CD4-positive, alpha-beta T cell (primary cell): Measurements from ENCODE around the gene DOCK6. TPM values are rescaled to one million over a fixed set of nuclear protein-coding genes. Genes with fewer than 3 reads are reported as not detected.

Source experiments
- ATAC-seq: fragments of 200-7000 bp; cut with Tn5 transposase; one replicate; pipeline ENCODE4 v1.10.0; 2022; ENCODE audit warnings: mild to moderate bottlenecking; ENCODE audit not compliant: poor library complexity
- CTCF ChIA-PET: fragments of 350-600 bp; sonication (Branson Sonifier 250); formaldehyde crosslinking; loops from one replicate; lab custom pipeline; 2021; ENCODE audit warnings: antibody characterized with exemption, inconsistent platforms; lab: Charles Lee
- POLR2A ChIA-PET: fragments of 350-600 bp; sonication (Branson Sonifier 250); formaldehyde crosslinking; loops from one replicate; lab custom pipeline; 2021; ENCODE audit warnings: antibody characterized with exemption, inconsistent platforms; lab: Charles Lee
- DNase-seq, 14 experiments: peaks; one replicate each; pipeline ENCODE4 v3.0.0-alpha.2; 2013 to 2020; ENCODE audit warnings: mixed read lengths in 2 of 14
- H3K27ac ChIP-seq, 2 donors: one replicate each; pipeline versions ENCODE4 v1.5.1 to v1.7.0; 2013; ENCODE audit warnings: low read length in 2 of 2, low read depth in 1 of 2, mild to moderate bottlenecking in 1 of 2
- H3K27me3 ChIP-seq, 2 experiments: 1 replicate in 1 of 2; 2 replicates in 1 of 2; pipeline versions ENCODE4 v1.6.1 to v1.7.0; 2013; ENCODE audit warnings: low read length in 2 of 2, control low read depth in 1 of 2, mild to moderate bottlenecking in 1 of 2, moderate library complexity in 1 of 2; ENCODE audit not compliant: insufficient read depth in 2 of 2, control insufficient read depth in 1 of 2
- H3K36me3 ChIP-seq: one replicate; pipeline ENCODE4 v1.6.1; 2013; ENCODE audit warnings: low read length, control low read depth; ENCODE audit not compliant: insufficient read depth
- H3K4me1 ChIP-seq: one replicate; pipeline ENCODE4 v1.6.1; 2013; ENCODE audit warnings: low read length, control low read depth; ENCODE audit not compliant: insufficient read depth
- H3K4me3 ChIP-seq: one replicate; pipeline ENCODE4 v1.5.1; 2013; ENCODE audit warnings: mild to moderate bottlenecking, low read length, moderate library complexity
- H3K9me3 ChIP-seq, 2 experiments: 1 replicate in 1 of 2; 2 replicates in 1 of 2; pipeline versions ENCODE4 v1.6.1 to v1.7.0; 2013; ENCODE audit warnings: low read length in 2 of 2, mild to moderate bottlenecking in 2 of 2, control low read depth in 1 of 2, moderate library complexity in 1 of 2; ENCODE audit not compliant: control insufficient read depth in 1 of 2, insufficient read depth in 1 of 2
- H3K27ac Mint-ChIP-seq: one replicate; pipeline ENCODE4 v1.8.0; 2020; ENCODE audit warnings: mixed read lengths
- H3K27me3 Mint-ChIP-seq: one replicate; pipeline ENCODE4 v1.8.0; 2021; ENCODE audit warnings: mixed read lengths
- H3K36me3 Mint-ChIP-seq: one replicate; pipeline ENCODE4 v1.8.0; 2021; ENCODE audit warnings: low read depth, mixed read lengths
- H3K4me1 Mint-ChIP-seq: one replicate; pipeline ENCODE4 v1.8.0; 2021; ENCODE audit warnings: low read depth, mixed read lengths
- H3K4me3 Mint-ChIP-seq: one replicate; pipeline ENCODE4 v1.8.0; 2020; ENCODE audit warnings: mild to moderate bottlenecking, mixed read lengths
- H3K9me3 Mint-ChIP-seq: one replicate; pipeline ENCODE4 v1.8.0; 2020; ENCODE audit warnings: mixed read lengths
- intact Hi-C, 2 experiments: fragments of 100-400 bp; cut with DNase I in 1 of 2; cut with micrococcal nuclease in 1 of 2; formaldehyde crosslinking; loops; one replicate each; pipeline versions ENCODE4 v1.15.1 to v1.9.0; 2023 to 2025; cut with DNase I, micrococcal nuclease
- total RNA-seq, 174 experiments: library from RNA in 2 of 174; stranded (reverse) in 2 of 174; gene quantifications; one replicate each; pipeline ENCODE4 v1.2.3 and lab custom pipeline; 2021 to 2026
- TF ChIP-seq, protein P1 (sequence below): fragments of 200-600 bp; IDR thresholded peaks from one replicate; pipeline ENCODE4 v1.8.0; 2022; ENCODE audit warnings: antibody characterized with exemption, mild to moderate bottlenecking

The DOCK6 gene
- total RNA-seq, 2 experiments from 2014 or later: 0.14 to 0.38 TPM

DNA sequence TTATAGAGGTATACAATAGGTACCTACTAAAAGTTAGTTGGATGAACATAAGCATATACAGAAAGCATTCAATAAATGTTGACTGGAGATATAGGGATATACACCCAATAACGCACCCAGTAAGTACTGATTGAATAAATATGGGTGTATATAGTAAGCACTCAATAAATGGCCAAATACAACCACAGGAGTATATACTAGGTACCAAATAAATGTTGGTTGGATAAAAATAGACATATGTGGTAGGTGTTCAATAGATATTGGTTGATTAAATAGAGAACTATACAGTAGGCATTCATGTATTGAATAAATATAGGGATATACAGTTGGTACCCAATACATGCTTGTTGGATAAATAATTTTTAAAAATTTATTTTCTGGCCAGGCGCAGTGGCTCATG lies 13.5 kb downstream of the DOCK6 start:
- Mint-ChIP-seq H3K4me1 (peaks cover under 1% of the 10 kb centered on the region), H3K36me3 (no peaks in the 10 kb centered on the region), H3K9me3 (no peaks in the 10 kb centered on the region), H3K27me3 (peaks cover 21% of the 10 kb centered on the region), H3K4me3 (no peak overlapping the region), H3K27ac (no peak overlapping the region)
- no peak for ATAC-seq
- TF ChIP-seq, protein P1, sequence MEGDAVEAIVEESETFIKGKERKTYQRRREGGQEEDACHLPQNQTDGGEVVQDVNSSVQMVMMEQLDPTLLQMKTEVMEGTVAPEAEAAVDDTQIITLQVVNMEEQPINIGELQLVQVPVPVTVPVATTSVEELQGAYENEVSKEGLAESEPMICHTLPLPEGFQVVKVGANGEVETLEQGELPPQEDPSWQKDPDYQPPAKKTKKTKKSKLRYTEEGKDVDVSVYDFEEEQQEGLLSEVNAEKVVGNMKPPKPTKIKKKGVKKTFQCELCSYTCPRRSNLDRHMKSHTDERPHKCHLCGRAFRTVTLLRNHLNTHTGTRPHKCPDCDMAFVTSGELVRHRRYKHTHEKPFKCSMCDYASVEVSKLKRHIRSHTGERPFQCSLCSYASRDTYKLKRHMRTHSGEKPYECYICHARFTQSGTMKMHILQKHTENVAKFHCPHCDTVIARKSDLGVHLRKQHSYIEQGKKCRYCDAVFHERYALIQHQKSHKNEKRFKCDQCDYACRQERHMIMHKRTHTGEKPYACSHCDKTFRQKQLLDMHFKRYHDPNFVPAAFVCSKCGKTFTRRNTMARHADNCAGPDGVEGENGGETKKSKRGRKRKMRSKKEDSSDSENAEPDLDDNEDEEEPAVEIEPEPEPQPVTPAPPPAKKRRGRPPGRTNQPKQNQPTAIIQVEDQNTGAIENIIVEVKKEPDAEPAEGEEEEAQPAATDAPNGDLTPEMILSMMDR: no peak
- ChIA-PET POLR2A (no interaction called here), CTCF (no interaction called here)
- Histone ChIP-seq H3K27me3 (peaks cover 0 to 1% of the 10 kb centered on the region in 2 experiments), H3K36me3 (no peaks in the 10 kb centered on the region), H3K27ac (no peak overlapping the region), H3K4me3 (no peak overlapping the region), H3K9me3 (peaks cover 0 to 3% of the 10 kb centered on the region in 2 experiments), H3K4me1 (peaks cover under 1% of the 10 kb centered on the region)
- intact Hi-C loops: no loop called here
- DNase-seq: no peak

DNA sequence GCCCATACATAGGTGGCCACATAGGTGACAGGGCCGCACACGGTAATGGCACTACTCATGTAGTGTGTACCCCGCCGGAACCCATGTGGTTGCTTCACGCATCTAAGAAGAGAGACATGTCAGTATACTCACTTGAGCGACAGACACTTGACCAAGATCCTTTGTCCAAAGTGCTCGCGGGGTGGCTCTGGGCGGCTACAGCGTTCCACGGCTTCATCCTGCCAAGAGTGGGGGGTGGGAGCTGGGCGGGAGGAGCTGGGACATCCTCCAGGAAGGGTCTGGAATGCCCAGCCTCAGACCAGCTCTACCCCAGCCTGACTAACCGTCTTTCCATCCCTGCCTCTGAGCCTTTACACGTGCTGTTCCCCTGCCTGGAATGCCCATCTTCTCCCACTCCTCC lies 14.4 kb downstream of the DOCK6 start:
- no peak for DNase-seq
- H3K36me3 Mint-ChIP-seq: no peaks in the 10 kb centered on the region
- intact Hi-C loops: no loop called here
- Histone ChIP-seq H3K27me3 (peaks cover 0 to 5% of the 10 kb centered on the region in 2 experiments), H3K36me3 (no peaks in the 10 kb centered on the region), H3K4me3 (no peak overlapping the region), H3K9me3 (peaks cover 0 to 9% of the 10 kb centered on the region in 2 experiments), H3K27ac (no peak overlapping the region), H3K4me1 (peaks cover 9% of the 10 kb centered on the region)
- peaks cover 27% of the 10 kb centered on the region for H3K27me3 Mint-ChIP-seq
- ATAC-seq: no peak
- H3K27ac Mint-ChIP-seq: no peak overlapping the region
- no peak overlapping the region for H3K4me3 Mint-ChIP-seq
- POLR2A ChIA-PET: no interaction called here
- CTCF ChIA-PET: no interaction called here
- H3K9me3 Mint-ChIP-seq: no peaks in the 10 kb centered on the region
- H3K4me1 Mint-ChIP-seq: peaks cover 5% of the 10 kb centered on the region
- TF ChIP-seq, protein P1: no peak

DNA sequence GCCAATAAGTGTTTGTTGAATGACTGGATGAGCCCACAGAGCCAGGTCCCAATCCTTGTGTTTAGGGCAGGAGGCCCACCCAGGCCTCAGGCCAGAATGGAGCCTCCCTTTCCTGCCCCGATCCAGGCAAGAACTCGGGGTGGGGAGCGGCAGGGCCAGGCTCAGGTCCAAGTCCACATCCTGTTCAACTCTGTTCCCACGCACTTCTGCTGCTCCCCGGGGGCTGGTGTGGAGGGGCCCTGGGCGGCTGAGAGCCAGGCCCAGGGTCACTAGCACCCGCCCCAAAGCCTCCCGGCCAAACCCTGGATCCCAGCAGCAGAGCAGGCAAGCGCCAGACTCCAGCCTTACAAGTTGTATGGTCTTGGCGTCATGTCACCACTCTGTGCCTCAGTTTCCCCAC lies 14.9 kb downstream of the DOCK6 start:
- Mint-ChIP-seq H3K36me3 (no peaks in the 10 kb centered on the region), H3K27ac (no peak overlapping the region), H3K4me3 (no peak overlapping the region), H3K9me3 (no peaks in the 10 kb centered on the region), H3K4me1 (peaks cover 5% of the 10 kb centered on the region), H3K27me3 (peaks cover 32% of the 10 kb centered on the region)
- Histone ChIP-seq H3K4me3 (no peak overlapping the region), H3K4me1 (peaks cover 9% of the 10 kb centered on the region), H3K27ac (no peak overlapping the region), H3K36me3 (no peaks in the 10 kb centered on the region), H3K9me3 (peaks cover 0 to 9% of the 10 kb centered on the region in 2 experiments), H3K27me3 (peaks cover 0 to 6% of the 10 kb centered on the region in 2 experiments)
- CTCF ChIA-PET: no interaction called here
- POLR2A ChIA-PET: no interaction called here
- intact Hi-C loops: no loop called here
- DNase-seq (no peak), ATAC-seq (no peak)
- TF ChIP-seq, protein P1: no peak
